ENCODE results near the gene CTNNB1.

The CTNNB1 gene

GRCh38 chr3:41220906-41221677 lies 21.8 kb downstream of the CTNNB1 start:
- no peak for DNase-seq

- DNase-seq, result no peak
Observed at GRCh38 chr3:41222012-41222411, 22.7 kb downstream of the CTNNB1 start.

- no peak for DNase-seq
Observed at GRCh38 chr3:41222501-41222900, 23.2 kb downstream of the CTNNB1 start.

GRCh38 chr3:41223078-41223477 lies 23.8 kb downstream of the CTNNB1 start:
- DNase-seq, result no peak

- DNase-seq, result no peak
Observed at GRCh38 chr3:41223691-41224090, 24.4 kb downstream of the CTNNB1 start.

GRCh38 chr3:41224120-41224806 lies 25.0 kb downstream of the CTNNB1 start:
- DNase-seq, result no peak

GRCh38 chr3:41234823-41235721 lies 35.8 kb downstream of the CTNNB1 start:
- DNase-seq, result no peak

- DNase-seq, result no peak
Observed at GRCh38 chr3:41236228-41236627, 36.9 kb downstream of the CTNNB1 start.

- no peak for DNase-seq
Observed at GRCh38 chr3:41237907-41238306, 38.6 kb downstream of the CTNNB1 start.

GRCh38 chr3:41239587-41239986 lies 40.3 kb downstream of the CTNNB1 start:
- DNase-seq, result no peak

- DNase-seq, result no peak
Observed at GRCh38 chr3:41241161-41241560, 41.9 kb downstream of the CTNNB1 start.

- DNase-seq, result no peak
Observed at GRCh38 chr3:41241800-41242571, 42.7 kb downstream of the CTNNB1 start.

- no peak for DNase-seq
Observed at GRCh38 chr3:41243183-41243582, 43.9 kb downstream of the CTNNB1 start.

- DNase-seq, result no peak
Observed at GRCh38 chr3:41244620-41245336, 45.5 kb downstream of the CTNNB1 start.

GRCh38 chr3:41247055-41248004 lies 48.0 kb downstream of the CTNNB1 start:
- DNase-seq, result no peak

- no peak for DNase-seq
Observed at GRCh38 chr3:41248525-41248924, 49.2 kb downstream of the CTNNB1 start.

GRCh38 chr3:41249318-41249717 lies 50.0 kb downstream of the CTNNB1 start:
- no peak for DNase-seq

- DNase-seq, result no peak
Observed at GRCh38 chr3:41250825-41251224, 51.5 kb downstream of the CTNNB1 start.

GRCh38 chr3:41251593-41251992 lies 52.3 kb downstream of the CTNNB1 start:
- no peak for DNase-seq

GRCh38 chr3:41258239-41258800 lies 59.0 kb downstream of the CTNNB1 start:
- no peak for DNase-seq
